HG03175 (cell line): ENCODE measurements around the gene ELAVL1.

Experiments used
- ATAC-seq: cut with Tn5 transposase; IDR thresholded peaks from one replicate; pipeline ENCODE4 v1.9.1; 2021; ENCODE audit warnings: mild to moderate bottlenecking, moderate library complexity; ENCODE audit not compliant: unreplicated experiment

Gene ELAVL1

GRCh38 chr19:8022275-8022674 is 16.8 kb upstream of the ELAVL1 start:
- no peak for ATAC-seq

DNA sequence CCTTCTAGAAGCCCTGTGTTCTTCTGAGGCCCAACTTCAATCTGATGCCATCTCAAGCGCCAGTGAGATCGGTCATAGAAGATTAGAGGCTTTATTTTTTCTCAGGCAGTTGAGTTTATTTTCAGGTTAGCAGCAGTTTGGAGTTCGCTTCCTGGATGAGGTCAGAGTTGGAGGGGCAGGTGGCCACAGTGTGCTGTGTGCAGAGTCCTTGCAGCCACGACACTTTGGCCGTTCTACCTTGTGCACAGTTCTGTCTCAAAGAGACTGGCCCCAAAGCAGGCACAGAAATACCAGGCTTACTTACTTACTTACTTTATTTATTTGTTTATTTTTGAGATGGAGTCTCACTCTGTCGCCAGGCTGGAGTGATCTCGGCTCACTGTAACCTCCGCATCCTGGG is 15.9 kb upstream of the ELAVL1 start:
- ATAC-seq, result no peak

GRCh38 chr19:8020681-8021080 is 15.2 kb upstream of the ELAVL1 start:
- ATAC-seq, result no peak

DNA sequence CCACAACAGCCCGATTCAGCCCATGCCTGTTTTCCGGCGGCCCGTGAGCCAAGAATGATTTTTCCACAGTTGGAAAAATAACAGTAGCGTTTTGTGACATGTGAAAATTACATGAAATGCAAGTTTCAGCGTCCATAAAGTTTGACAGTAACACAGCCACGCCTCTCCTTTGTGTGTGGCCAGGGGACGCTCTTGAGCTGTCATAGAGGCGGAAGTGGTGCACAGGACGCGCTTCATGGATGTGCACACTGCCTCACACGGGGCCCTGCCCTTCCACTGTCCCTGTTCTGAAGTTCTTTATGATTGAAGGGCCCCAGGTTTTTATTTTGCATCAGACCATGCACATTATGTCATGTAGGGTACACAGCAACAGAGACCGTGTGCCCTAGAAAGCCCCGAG is 12.4 kb upstream of the ELAVL1 start:
- ATAC-seq, result peak; percentile 56

DNA sequence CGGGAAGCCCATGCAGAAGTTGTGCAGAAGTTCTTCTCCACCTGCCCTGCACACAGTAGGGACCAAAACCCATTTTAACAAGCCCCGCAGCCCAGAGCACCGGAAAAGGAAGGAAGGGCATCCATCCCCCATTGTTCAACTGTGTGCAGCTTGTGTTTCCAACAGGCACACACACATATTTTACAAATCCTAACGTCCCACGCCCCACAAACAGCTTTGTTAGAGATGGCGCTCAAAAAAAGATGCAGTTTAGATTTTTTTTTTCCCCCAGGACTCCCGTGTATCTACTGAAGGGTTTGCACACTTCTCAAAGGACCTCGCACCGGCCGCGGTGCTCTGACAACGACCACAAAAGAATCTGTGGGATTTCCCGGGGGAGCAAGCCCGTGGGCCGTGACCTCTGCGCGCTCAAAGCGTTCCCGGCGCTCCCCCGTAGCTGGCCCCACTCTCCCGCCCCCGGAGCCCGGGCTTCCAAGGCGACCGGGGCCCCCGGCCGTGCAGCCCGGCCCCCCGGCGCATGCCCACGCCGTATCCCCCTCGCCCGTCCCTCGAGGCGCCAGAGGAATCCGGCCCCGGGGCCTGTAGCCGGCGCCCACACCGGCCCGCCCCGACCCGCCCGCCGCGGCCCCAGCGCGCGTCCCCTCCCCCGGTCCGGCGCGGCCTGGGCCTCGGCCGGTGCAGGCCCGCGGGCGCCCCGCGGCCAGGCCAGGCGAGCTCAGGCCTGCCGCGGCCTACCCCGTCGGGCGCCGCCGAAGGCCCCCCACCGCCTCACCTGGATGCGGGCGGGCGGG is 523 bp downstream of the ELAVL1 start:
- peak; percentile 40 for ATAC-seq

- no peak for ATAC-seq
Observed at GRCh38 chr19:8004001-8004400, 1.4 kb downstream of the ELAVL1 start.

DNA sequence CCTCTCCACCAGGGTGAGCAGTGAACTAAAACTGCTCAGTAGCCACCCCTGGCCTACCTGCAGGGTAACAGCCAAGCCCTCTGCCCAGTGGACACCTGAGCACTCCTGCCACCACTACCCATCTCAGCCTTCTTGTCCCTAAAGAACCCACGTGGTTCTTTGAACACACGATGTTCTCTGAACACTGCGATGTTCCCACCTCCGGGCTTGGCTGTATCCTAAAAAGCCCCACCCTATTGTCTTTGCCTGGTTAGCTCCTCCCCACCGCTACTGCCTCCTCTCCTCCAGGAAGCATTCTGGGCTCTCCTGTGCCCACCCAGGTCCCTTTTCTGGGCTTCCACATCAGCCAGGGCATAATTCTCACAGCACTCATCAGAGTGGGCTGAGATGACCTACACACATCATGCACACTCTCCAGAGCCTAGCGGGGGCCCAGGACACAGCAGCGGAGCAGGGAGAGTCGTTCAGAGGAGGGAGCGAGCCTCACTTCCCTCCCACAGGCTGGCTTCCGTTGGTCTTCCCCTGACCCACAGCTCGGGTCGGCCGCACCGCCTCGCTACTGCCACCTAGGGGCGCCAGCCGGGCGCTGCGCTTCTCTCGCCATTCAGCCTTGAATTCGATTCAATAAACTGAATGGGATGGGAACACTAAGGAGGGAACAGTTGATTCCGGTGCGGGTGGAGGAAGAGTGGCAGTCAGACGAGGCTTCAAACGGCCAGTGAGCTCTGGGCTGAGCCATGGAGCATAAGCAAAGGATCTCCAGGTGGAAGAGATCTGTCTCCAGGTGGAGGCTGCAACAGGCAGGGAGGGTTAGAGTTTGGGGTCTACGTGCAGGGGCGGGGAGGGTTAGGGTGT is 3.2 kb downstream of the ELAVL1 start:
- peak; percentile 45 for ATAC-seq

DNA sequence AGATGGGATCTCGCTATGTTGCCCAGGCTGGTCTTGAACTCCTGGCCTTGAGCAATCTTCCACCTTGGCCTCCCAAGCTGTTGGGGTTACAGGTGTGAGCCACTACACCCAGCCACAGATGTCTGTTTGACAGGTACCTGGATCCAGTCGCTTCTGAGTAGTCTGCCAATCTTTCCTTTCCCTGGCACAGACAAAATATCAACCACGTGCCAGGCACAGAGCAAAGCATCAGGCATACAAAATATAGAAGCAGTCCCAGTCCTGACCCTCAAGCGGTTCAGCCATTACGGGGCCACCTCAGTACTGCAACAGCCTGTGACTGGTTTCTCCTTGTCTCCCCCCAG is 3.8 kb downstream of the ELAVL1 start:
- no peak for ATAC-seq

- no peak for ATAC-seq
Observed at GRCh38 chr19:8000298-8001038, 5.0 kb downstream of the ELAVL1 start.

DNA sequence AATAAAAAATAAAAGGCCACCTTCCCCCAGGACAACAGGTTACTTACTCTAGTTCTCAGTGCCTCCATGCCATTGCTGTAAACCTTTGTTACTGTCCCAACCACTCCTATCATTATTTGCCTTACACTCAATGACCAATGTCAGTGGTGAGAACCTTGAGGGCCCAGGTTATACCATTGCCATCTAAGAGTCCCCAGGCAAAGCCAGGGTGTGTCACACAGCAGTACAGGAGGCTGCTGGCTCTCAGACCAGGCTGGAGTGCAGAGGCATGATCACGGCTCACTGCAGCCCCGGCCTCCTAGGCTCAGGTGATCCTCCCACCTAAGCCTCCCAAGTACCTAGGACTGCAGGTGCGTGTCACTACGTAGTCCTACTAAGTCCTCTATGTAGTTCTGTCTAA is 6.1 kb downstream of the ELAVL1 start:
- ATAC-seq, result no peak

DNA sequence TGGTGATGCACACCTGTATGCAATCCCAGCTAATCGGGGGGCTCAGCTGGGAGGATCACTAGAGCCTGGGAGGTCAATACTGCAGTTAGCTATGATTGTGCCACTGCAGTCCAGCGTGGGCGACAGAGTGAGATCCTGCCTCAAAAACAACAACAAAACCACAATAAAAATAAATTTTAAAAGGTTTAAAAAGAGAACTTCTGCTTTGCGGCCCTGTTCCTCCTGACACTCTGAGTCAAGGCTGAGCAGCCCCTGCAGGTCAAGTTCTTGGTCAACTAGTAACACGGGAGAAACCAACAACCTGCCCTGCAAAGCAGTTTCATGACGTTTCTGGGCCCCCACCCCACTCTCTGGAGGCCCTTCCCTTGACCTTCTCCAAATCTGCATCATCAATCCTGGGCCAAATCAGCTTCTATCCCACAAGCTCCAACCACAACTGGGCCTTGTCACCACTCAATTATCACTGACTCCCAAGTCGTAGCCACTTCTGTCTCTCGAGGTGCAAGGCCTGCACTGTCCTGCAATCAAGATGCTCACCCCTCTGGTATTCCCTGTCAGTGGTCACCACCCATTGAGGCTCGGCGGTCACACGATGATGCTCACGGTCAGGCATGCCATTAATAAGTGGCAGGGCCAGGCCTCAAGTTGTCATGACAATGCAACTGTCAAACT is 7.5 kb downstream of the ELAVL1 start:
- no peak for ATAC-seq

DNA sequence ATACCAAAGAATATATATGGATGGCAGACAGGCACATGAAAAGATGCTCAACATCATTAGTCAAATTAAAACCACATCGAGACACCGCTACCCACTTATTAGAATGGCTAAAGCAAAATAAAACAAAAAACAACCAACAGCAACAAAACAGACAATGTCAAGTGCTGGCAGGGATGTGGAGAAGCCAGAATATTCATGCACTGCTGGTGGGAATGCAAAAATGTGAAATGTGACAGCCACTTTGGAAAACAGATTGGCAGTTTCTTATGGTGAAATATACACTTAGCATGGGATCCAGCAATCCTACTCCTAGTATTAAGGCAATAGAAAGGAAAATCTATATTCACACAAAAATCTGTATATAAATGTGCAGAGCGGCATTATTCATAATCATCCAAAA is 8.6 kb downstream of the ELAVL1 start:
- no peak for ATAC-seq

DNA sequence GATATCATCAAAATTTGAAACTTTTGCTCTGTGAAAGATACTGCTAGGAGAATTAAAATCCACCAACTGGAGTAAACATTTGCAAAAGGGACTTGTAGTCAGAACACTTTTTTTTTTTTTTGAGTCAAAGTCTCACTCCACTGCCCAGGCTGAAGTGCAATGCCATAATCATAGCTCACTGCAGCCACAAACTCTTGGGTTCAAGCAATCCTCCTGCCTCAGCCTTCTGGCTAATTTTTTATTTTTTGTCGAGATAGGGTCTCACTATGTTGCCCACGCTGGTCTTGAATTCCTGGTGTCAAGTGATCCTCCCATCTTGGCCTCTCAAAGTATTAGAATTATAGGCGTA is 9.7 kb downstream of the ELAVL1 start:
- ATAC-seq, result no peak

DNA sequence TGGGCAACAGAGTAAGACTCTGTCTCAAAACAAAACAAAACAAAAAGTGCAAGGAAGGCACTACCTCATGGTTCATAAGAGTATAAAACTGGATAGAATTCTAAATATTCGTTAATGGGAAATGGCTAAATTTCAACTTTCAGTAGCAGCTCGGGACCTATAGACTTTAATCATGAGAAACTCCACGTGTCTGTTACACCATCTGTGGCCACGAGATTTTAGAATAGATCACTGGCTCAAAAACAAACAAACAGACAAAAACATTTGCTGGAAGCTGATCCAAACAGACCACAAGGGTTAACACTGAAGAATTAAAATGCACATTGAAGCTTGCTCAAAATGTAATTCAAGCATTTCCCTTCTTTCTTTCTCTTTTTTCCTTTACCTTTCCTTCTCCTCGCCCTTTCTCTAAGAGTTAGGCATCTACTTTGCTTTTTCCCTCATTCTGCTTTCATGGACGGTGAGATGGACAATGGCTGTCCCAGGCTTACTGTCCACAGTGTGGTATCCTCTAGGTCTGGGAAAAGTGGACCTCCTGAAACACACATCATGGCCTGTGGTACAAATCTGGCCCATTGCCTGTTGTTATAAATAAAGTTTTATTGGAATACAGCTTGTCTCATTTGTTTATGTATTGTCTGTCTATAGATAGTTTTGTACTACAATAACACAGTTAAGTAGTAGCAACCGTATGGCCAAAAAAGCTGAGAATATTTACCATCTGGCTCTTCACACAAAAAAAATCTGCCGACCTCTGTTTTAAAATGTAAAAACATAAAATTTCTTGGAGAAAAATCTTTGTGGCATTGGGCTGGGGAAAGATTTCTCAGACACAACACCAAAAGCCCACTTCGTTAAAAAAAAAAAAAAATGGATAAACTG is 10.3 kb downstream of the ELAVL1 start:
- ATAC-seq, result no peak

- ATAC-seq, result no peak
Observed at GRCh38 chr19:7994114-7994513, 11.3 kb downstream of the ELAVL1 start.

- ATAC-seq, result no peak
Observed at GRCh38 chr19:7993560-7993959, 11.9 kb downstream of the ELAVL1 start.

DNA sequence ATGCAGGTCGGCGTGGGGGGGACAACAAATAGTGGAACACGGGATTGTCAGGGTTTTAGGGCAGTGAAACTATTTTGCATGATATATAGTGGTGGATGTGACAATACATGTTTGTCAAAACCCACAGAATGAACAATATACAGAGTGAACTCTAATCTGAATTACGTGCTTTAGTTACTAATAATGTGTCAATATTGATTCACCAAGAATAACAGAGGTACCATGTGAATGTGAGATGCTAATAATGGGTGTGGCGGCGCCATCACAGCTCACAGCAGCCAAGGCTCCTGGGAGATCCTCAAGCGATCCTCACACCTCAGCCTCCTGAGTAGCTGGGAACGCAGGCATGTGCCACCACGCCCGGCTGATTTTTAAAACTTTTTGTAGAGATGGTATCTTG is 12.9 kb downstream of the ELAVL1 start:
- ATAC-seq, result no peak

DNA sequence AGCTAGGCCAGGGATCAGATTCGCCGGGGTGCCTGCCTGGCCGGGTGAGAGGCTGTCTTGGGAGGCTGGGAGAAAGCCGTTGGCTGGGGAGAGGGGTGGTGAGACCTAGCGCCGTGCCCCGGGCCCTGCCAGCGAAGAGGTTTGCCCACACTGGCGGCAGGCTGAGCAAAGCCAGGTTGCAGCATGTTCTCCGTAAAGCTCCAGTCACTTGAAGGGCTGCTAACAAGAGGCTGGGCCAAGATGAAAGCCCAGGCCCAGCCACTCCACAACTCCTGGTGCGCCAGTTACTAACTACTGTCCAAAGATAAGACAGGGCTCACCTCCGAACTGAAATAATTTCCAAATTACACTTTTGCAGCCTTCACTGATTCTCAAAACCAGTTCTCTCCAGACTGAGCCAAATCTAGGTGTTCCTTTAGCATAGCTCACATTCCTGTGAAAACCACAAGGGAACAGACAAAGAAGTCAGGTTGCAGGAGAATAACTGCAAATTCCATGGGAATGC is 16.3 kb downstream of the ELAVL1 start:
- no peak for ATAC-seq

- no peak for ATAC-seq
Observed at GRCh38 chr19:7988307-7988706, 17.1 kb downstream of the ELAVL1 start.
